ENCODE results near the gene OTUD3. TPM values are rescaled to one million over a fixed set of nuclear protein-coding genes. Genes with fewer than 3 reads are reported as not detected.

The OTUD3 gene
- 17.8 TPM for total RNA-seq

GRCh38 chr1:19882111-19883071 is at the start of gene OTUD3:
Gene OTUD3, plus strand, starts transcription at chr1:19882395. Its CDS starts 119 bp downstream, at chr1:19882514.

GRCh38 chr1:19923137-19923952 is 41.1 kb downstream of the OTUD3 start, which contains the start of gene PLA2G2E:
Gene PLA2G2E, minus strand, starts transcription at chr1:19923617. Its CDS starts 58 bp downstream, at chr1:19923559.

Other genes with a start within 250 kb of the OTUD3 start
- gene NBL1, start 238.1 kb upstream of the OTUD3 start, total RNA-seq: 23.5 TPM
- gene HTR6, start 217.5 kb upstream of the OTUD3 start, total RNA-seq: 0.31 TPM
- 0.63 TPM for gene TMCO4, start 82.5 kb upstream of the OTUD3 start, total RNA-seq
- not detected for gene RNF186, start 67.1 kb upstream of the OTUD3 start, total RNA-seq
- not detected for gene PLA2G2E, start 41.2 kb downstream of the OTUD3 start, total RNA-seq
- not detected for gene PLA2G2A, start 97.2 kb downstream of the OTUD3 start, total RNA-seq
- not detected for gene PLA2G5, start 187.8 kb downstream of the OTUD3 start, total RNA-seq
- gene PLA2G2D, start 237.1 kb downstream of the OTUD3 start, total RNA-seq: not detected

All from parietal lobe (tissue), 1 donor.